IgD-negative memory B cell (primary cell): Measurements from ENCODE around the gene PNPO. TPM values are rescaled to one million over a fixed set of nuclear protein-coding genes. Genes with fewer than 3 reads are reported as not detected.
"Not testable (repeated sequence)": the region's sequence is repeated elsewhere in the genome, so short reads cannot be mapped to it uniquely, and the experiment has no call there.

Experiments
- H3K27ac Mint-ChIP-seq, 3 donors: one replicate each; pipeline ENCODE4 v1.8.0; 2020 to 2022; ENCODE audit warnings: mild to moderate bottlenecking in 3 of 3, mixed read lengths in 3 of 3, moderate library complexity in 1 of 3
- H3K27me3 Mint-ChIP-seq: one replicate; pipeline ENCODE4 v1.8.0; 2021; ENCODE audit warnings: mixed read lengths
- H3K36me3 Mint-ChIP-seq: one replicate; pipeline ENCODE4 v1.8.0; 2020; ENCODE audit warnings: mild to moderate bottlenecking, mixed read lengths
- H3K4me1 Mint-ChIP-seq, 3 donors: one replicate each; pipeline ENCODE4 v1.8.0; 2020 to 2022; ENCODE audit warnings: mixed read lengths in 3 of 3, mild to moderate bottlenecking in 1 of 3
- H3K4me3 Mint-ChIP-seq, 4 donors: one replicate each; pipeline ENCODE4 v1.8.0; 2020 to 2022; ENCODE audit warnings: mild to moderate bottlenecking in 4 of 4, mixed read lengths in 4 of 4, moderate library complexity in 3 of 4
- H3K9me3 Mint-ChIP-seq, 3 donors: one replicate each; pipeline ENCODE4 v1.8.0; 2020 to 2021; ENCODE audit warnings: mixed read lengths in 3 of 3, mild to moderate bottlenecking in 1 of 3
- polyA plus RNA-seq: library from polyadenylated mRNA; unstranded; fragments of 300-500 nt; fragmentation: Illumina TruSeq; gene quantifications from one replicate; pipeline ENCODE4 v1.2.3, GENCODE V29; 2021

The PNPO gene
- polyA plus RNA-seq, 1 donor from 2014 or later, result 17.4 TPM

DNA sequence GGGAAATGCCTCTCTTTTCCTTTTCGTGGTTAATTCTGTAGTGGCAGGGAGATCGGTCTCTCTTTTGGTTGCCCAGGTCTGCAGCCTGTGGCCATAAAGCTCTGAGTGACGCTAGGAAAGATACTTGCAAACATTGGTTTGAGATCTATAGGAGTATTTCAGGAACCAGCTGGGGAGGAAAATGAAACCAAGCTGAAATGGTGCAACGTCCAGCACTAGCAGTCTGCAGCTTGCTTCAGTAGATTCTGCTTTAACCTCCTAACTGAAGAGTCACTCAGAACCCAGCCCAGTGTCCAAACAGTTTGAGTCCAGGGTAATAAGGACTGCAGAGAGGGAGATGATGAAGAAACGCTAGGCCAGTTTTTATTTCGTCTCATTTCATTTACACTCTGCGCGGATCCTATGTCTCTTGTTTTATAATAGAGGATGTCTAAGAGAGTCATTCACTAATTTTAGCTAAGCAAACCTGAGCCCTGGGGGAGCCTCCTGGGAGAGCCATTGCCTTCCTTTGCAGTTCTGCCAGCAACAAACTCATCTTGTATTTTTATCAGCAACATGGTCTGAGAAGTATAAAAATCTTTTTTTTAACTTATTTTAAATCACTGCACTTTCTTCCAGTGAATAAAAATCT, 33.3 kb upstream of the PNPO start:
- Mint-ChIP-seq H3K27me3 (peaks cover 1% of the 10 kb centered on the region), H3K27ac (peak overlapping the region in 1 of 3 donors; percentile 41), H3K4me1 (peaks cover 7 to 32% (median 16%) of the 10 kb centered on the region in 3 donors), H3K4me3 (no peak overlapping the region), H3K36me3 (no peaks in the 10 kb centered on the region), H3K9me3 (no peaks in the 10 kb centered on the region)

DNA sequence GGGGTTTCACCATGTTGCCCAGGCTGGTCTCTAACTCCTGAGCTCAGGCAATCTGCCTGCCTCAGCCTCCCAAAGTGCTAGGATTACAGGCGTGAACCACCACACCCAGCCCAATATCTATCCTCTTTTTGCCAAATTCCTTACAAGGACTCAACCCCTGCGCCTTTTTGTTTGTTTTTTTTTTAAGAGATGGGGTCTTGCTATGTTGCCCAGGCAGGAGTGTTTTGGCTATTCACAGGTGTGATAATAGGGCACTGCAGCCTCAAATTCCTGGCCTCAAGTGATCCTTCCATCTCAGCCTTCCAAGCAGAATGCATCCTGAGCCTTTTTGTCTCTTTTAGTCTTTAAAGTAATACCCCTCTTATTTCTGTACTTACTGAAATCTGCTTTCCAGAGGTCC, 28.3 kb upstream of the PNPO start:
- peaks cover 1% of the 10 kb centered on the region for H3K27me3 Mint-ChIP-seq
- H3K27ac Mint-ChIP-seq, result no peak overlapping the region
- H3K9me3 Mint-ChIP-seq, result no peaks in the 10 kb centered on the region
- H3K4me1 Mint-ChIP-seq, result peaks cover 4 to 15% (median 8%) of the 10 kb centered on the region in 3 donors
- H3K36me3 Mint-ChIP-seq, result peaks cover 1% of the 10 kb centered on the region
- no peak overlapping the region for H3K4me3 Mint-ChIP-seq

DNA sequence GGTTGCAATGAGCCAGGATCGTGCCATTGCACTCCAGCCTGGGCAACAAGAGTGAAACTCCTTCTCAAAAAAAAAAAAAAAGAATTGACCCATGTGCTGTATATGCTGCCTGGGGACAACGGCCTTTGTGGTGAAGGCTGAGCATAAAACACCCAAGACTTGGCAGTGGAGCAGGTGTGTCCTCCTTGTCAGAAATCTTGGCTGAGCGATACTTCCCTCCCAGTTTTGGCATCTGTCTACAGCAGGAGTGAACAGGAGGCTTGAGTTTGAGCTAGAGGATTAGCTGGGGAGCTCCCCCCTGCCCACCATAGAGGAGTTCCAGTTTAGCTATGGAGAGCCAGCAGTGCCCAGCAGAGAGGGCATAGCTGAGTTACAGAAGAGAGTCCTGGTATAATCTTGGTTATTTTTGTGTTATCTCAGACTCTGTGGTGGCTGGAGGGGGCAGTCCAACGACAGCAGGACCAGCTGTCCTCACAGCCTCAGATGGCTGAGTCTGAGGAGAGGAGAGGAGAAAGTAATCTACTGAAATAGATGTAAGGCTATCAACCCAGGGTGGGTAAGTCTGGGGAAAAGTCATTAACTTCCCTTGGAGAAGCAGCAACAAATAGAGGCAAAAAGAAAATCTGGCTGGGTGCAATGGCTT, 26.9 kb upstream of the PNPO start:
- peak overlapping the region in 1 of 3 donors; percentile 41 for H3K27ac Mint-ChIP-seq
- H3K36me3 Mint-ChIP-seq, result peaks cover 1% of the 10 kb centered on the region
- no peak overlapping the region for H3K4me3 Mint-ChIP-seq
- no peaks in the 10 kb centered on the region for H3K9me3 Mint-ChIP-seq
- H3K27me3 Mint-ChIP-seq, result peaks cover 1% of the 10 kb centered on the region
- peaks cover 2 to 9% (median 3%) of the 10 kb centered on the region in 3 donors for H3K4me1 Mint-ChIP-seq

DNA sequence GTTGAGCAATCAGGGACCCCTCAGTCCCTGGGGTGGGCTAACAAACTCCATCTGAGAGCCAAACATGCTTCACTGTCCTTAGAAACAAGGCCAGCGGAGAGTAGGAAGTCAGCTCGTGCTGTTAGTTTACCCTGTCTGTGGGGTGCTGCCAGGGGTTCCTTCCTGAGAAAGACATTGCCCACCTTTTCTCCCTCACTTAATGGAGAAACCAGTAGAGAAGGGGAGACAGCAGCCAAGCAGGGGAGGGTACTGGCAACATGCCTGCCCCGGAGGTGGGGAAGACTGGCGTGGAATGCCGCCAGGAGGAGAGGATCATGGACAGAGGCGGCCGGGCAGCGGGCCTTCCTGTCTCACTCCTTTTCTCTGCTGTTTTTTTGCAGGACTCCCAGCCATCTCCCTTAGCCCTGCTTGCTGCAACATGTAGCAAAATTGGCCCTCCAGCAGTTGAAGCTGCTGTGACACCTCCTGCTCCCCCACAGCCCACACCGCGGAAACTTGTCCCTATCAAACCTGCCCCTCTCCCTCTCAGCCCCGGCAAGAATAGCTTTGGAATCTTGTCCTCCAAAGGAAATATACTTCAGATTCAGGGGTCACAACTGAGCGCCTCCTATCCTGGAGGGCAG, 25.5 kb upstream of the PNPO start:
- Mint-ChIP-seq H3K4me3 (no peak overlapping the region), H3K27me3 (peaks cover 1% of the 10 kb centered on the region), H3K9me3 (no peaks in the 10 kb centered on the region)

DNA sequence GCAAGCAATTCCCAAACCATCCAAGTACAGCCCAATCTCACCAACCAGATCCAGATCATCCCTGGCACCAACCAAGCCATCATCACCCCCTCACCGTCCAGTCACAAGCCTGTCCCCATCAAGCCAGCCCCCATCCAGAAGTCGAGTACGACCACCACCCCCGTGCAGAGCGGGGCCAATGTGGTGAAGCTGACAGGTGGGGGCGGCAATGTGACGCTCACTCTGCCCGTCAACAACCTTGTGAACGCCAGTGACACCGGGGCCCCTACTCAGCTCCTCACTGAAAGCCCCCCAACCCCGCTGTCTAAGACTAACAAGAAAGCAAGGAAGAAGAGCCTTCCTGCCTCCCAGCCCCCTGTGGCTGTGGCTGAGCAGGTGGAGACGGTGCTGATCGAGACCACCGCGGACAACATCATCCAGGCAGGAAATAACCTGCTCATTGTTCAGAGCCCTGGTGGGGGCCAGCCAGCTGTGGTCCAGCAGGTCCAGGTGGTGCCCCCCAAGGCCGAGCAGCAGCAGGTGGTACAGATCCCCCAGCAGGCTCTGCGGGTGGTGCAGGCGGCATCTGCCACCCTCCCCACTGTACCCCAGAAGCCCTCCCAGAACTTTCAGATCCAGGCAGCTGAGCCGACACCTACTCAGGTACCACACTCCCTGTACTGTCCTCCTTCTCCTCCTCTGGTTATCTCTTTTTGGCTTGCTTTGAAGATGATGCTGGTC, 24.7 kb upstream of the PNPO start:
- H3K27me3 Mint-ChIP-seq, result peaks cover 1% of the 10 kb centered on the region
- peaks cover 1% of the 10 kb centered on the region for H3K36me3 Mint-ChIP-seq
- H3K4me3 Mint-ChIP-seq, result no peak overlapping the region
- H3K4me1 Mint-ChIP-seq, result peaks cover 2 to 9% (median 6%) of the 10 kb centered on the region in 3 donors
- peak overlapping the region in 1 of 3 donors; percentile 44 for H3K27ac Mint-ChIP-seq
- H3K9me3 Mint-ChIP-seq, result no peaks in the 10 kb centered on the region

More for the DNA sequence above, 25.5 kb upstream of the PNPO start:
- Mint-ChIP-seq H3K36me3 (peaks cover 1% of the 10 kb centered on the region), H3K27ac (peak overlapping the region in 1 of 3 donors; percentile 44), H3K4me1 (peaks cover 2 to 9% (median 4%) of the 10 kb centered on the region in 3 donors)

DNA sequence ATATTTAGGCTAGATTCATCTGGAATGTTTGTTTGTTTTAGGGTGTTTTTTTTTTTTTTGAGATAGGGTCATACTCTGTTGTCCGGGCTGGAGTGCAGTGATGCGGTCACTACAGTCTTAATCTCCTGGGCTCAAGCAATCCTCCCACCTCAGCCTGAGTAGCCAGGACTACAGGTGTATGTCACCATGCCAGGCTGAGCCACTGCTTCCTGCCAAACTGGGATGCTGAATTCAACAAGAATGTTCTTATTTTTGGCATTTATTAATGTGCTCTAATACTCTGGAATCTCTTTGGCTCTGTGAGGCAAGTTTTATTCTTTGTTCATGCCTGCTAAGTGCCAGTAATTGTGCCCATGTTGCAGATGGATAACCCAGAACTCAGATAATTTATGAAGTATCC, 23.8 kb upstream of the PNPO start:
- Mint-ChIP-seq H3K27me3 (no peaks in the 10 kb centered on the region), H3K27ac (no peak overlapping the region), H3K36me3 (peaks cover 1% of the 10 kb centered on the region), H3K9me3 (no peaks in the 10 kb centered on the region), H3K4me1 (peaks cover 2 to 4% (median 3%) of the 10 kb centered on the region in 3 donors), H3K4me3 (no peak overlapping the region)

DNA sequence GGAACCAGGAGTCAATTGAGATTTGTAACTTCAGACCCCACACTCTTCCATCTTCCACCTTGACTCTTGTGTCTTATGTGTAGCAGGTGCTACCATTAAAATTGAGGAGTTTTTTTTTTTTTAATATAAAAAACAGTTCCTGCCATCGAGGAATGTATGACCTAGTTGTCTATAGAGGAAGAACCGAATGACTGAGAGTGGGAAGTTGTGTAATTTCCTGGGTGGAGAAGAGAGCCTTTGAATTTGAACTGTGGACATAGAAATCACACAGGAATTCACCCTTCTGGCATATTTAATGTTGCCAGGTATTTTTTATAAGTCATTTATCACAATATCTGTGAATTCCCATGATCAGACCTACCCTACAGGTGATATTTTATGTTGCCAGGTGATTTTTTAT, 23.4 kb upstream of the PNPO start:
- Mint-ChIP-seq H3K4me3 (no peak overlapping the region), H3K4me1 (peaks cover 2 to 4% (median 3%) of the 10 kb centered on the region in 3 donors), H3K27me3 (no peaks in the 10 kb centered on the region), H3K27ac (no peak overlapping the region), H3K9me3 (no peaks in the 10 kb centered on the region), H3K36me3 (peaks cover 1% of the 10 kb centered on the region)

DNA sequence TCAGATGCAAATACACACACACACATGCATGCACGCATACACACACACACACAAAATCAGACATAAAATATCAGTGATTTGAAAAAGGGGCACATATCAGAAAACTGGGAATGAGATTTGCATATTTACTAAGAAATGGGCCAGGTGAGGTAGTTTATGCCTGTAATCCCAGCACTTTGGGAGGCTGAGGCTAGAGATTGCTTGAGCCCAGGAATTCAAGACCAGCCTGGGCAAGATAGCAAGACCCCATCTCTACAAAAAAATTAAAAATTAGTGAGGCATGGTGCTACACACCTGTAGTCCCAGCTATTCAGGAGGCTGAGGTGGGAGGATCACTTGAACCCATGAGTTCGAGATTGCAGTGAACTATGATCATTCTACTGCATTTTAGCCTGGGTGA, 22.4 kb upstream of the PNPO start:
- no peak overlapping the region for H3K4me3 Mint-ChIP-seq
- peaks cover 1% of the 10 kb centered on the region for H3K36me3 Mint-ChIP-seq

DNA sequence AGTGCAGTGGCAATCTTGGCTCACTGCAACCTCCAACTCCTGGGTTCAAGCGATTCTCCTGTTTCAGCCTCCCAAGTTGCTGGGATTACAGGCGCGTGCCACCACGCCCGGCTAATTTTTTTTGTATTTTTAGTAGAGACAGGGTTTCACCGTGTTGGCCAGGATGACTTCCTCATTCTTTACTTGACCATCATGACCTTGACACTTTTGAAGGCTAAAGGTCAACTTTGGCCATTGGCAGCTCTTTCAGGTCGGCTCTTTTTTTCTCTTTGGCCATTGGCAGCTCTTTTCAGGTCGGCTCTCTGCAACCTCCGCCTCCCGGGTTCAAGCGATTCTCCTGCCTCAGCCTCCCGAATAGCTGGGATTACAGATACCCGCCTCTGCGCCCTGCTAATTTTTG, 21.5 kb upstream of the PNPO start:
- not testable (repeated sequence) for H3K9me3 Mint-ChIP-seq, H3K4me3 Mint-ChIP-seq, H3K36me3 Mint-ChIP-seq, H3K27me3 Mint-ChIP-seq, H3K4me1 Mint-ChIP-seq, H3K27ac Mint-ChIP-seq

More for the DNA sequence above, 22.4 kb upstream of the PNPO start:
- H3K9me3 Mint-ChIP-seq, result no peaks in the 10 kb centered on the region
- H3K27ac Mint-ChIP-seq, result no peak overlapping the region
- no peaks in the 10 kb centered on the region for H3K27me3 Mint-ChIP-seq
- peaks cover 2 to 4% (median 3%) of the 10 kb centered on the region in 3 donors for H3K4me1 Mint-ChIP-seq

DNA sequence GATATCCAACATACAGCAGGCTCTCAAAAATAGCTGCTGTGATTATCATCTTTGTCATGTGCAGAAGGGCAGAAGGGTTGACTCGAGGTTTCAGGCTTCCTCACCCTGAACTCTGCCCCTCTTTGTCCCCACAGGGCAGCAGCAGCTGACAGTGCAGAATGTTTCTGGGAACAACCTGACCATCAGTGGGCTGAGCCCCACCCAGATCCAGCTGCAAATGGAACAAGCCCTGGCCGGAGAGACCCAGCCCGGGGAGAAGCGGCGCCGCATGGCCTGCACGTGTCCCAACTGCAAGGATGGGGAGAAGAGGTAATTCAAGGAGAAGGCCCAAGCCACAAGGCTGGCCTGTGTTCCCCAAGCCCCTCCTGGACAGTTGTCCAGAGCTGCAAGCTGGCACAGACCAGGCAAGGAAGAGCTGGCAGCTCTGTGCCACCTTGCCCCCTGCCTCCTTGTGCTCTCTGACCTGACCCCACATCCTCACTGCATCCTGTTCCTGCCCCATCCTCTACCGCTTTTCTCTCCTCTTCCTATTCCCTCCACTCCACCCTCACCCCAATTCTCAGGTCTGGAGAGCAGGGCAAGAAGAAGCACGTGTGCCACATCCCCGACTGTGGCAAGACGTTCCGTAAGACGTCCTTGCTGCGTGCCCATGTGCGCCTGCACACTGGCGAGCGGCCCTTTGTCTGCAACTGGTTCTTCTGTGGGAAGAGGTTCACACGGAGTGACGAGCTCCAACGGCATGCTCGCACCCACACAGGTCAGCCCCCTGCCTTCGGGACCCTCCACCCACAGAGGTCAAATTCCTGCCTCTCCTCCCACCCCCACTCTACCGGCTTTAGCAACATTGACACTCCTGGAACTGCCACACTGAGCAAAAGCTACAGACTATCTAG, 16.3 kb upstream of the PNPO start:
- H3K4me3 Mint-ChIP-seq, result no peak overlapping the region

DNA sequence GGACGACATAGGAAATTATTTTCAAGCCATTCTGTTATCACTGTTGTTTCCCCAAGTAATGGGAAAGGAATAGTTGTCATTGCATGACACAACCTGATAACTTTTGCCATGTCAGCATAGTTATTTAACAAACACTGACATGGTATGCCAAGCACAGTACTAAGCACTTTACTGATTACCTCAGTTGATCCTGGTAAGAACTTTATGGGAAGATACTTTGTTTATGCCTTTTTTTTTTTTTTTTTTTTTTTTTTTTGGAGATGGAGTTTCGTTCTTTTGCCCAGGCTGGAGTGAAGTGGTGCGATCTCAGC, 15.7 kb upstream of the PNPO start:
- Mint-ChIP-seq H3K4me3 (no peak overlapping the region), H3K9me3 (no peaks in the 10 kb centered on the region), H3K27ac (no peak overlapping the region), H3K36me3 (peaks cover 3% of the 10 kb centered on the region), H3K27me3 (no peaks in the 10 kb centered on the region), H3K4me1 (peaks cover 0 to 3% (median 2%) of the 10 kb centered on the region in 3 donors)

More for the DNA sequence above, 16.3 kb upstream of the PNPO start:
- Mint-ChIP-seq H3K27me3 (no peaks in the 10 kb centered on the region), H3K36me3 (peaks cover 3% of the 10 kb centered on the region), H3K4me1 (peaks cover 0 to 3% (median 2%) of the 10 kb centered on the region in 3 donors), H3K9me3 (no peaks in the 10 kb centered on the region), H3K27ac (peak overlapping the region in 2 of 3 donors; percentile 67 to 73)

DNA sequence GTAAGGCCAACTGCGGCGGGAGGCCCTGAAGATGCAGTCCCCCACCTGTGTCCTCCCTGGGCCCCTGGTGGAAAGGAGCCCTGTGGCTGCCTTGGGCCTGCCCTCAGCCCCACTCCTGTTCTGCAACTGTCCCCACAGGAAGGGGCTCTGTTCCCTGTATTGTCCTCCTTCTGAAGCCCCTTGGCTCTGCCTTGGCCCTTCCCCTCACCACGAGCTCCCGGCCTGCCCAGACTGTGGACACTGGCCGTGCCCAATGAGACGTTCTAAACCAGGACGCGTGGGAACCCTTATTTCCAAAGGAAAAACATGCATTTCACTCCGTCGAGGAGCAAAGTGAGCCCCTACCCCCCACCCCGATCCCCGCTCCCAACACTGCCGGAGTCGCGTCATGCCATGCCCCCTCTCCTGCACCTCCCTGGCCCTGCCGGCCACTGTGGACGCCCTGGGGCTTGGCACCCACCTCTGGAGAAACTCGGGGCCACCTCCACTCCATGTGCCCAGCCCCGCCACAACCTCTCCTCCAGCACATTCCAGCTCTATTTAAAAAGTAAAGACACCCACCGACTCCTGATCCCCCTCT, 13.5 kb upstream of the PNPO start:
- Mint-ChIP-seq H3K27ac (no peak overlapping the region), H3K4me1 (peaks cover 0 to 2% (median 0%) of the 10 kb centered on the region in 3 donors)

DNA sequence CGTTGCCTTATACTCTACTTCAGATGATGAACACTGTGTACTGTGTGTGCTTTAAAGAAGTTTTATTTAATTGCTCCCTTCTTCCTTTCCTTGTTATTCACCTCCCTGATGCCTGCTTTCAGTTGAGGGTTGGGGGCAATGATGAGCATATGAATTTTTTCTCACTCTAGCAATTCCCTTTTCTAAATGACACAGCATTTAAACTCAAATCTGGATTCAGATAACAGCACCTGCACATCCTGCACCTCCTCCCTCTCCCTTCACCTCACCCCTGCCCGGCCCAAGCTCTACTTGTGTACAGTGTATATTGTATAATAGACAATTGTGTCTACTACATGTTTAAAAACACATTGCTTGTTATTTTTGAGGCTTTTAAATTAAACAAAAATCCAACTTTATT, 13.0 kb upstream of the PNPO start:
- H3K4me3 Mint-ChIP-seq, result no peak overlapping the region
- no peaks in the 10 kb centered on the region for H3K27me3 Mint-ChIP-seq
- no peaks in the 10 kb centered on the region for H3K9me3 Mint-ChIP-seq
- H3K27ac Mint-ChIP-seq, result no peak overlapping the region
- H3K36me3 Mint-ChIP-seq, result peaks cover 3% of the 10 kb centered on the region
- peaks cover 0 to 2% (median 0%) of the 10 kb centered on the region in 3 donors for H3K4me1 Mint-ChIP-seq

More for the DNA sequence above, 13.5 kb upstream of the PNPO start:
- Mint-ChIP-seq H3K4me3 (no peak overlapping the region), H3K9me3 (no peaks in the 10 kb centered on the region), H3K36me3 (peaks cover 3% of the 10 kb centered on the region), H3K27me3 (no peaks in the 10 kb centered on the region)
